Epidermal melanocyte (primary cell): Measurements from ENCODE around the gene SYT3.

ENCODE experiments used
- DNase-seq: peaks from one replicate; pipeline ENCODE4 v3.0.0; 2011; ENCODE audit warnings: low spot score; ENCODE audit not compliant: insufficient read length

The SYT3 gene

GRCh38 chr19:50661766-50662650 lies 22.3 kb upstream of the SYT3 start:
- no peak for DNase-seq

- no peak for DNase-seq
Measured at GRCh38 chr19:50661023-50661422, 21.3 kb upstream of the SYT3 start.

GRCh38 chr19:50660088-50660366 lies 20.3 kb upstream of the SYT3 start:
- no peak for DNase-seq

- DNase-seq, result no peak
Measured at GRCh38 chr19:50659318-50660087, 19.8 kb upstream of the SYT3 start.

- no peak for DNase-seq
Measured at GRCh38 chr19:50658441-50659317, 19.0 kb upstream of the SYT3 start.

GRCh38 chr19:50657712-50658440 lies 18.2 kb upstream of the SYT3 start:
- peak; percentile 59 for DNase-seq

- DNase-seq, result no peak
Measured at GRCh38 chr19:50657222-50657669, 17.6 kb upstream of the SYT3 start.

- no peak for DNase-seq
Measured at GRCh38 chr19:50654882-50655281, 15.2 kb upstream of the SYT3 start.

GRCh38 chr19:50652722-50653121 lies 13.0 kb upstream of the SYT3 start:
- DNase-seq, result no peak

- no peak for DNase-seq
Measured at GRCh38 chr19:50651174-50651573, 11.5 kb upstream of the SYT3 start.

- DNase-seq, result no peak
Measured at GRCh38 chr19:50649433-50650391, 10.0 kb upstream of the SYT3 start, which contains the start of gene C19orf81. C19orf81 (plus strand) TSS chr19:50649445; CDS start chr19:50649445, 0 bp downstream.

GRCh38 chr19:50648659-50649058 lies 9.0 kb upstream of the SYT3 start:
- no peak for DNase-seq

GRCh38 chr19:50647879-50648615 lies 8.4 kb upstream of the SYT3 start:
- DNase-seq, result no peak

- no peak for DNase-seq
Measured at GRCh38 chr19:50646074-50646807, 6.6 kb upstream of the SYT3 start.

GRCh38 chr19:50645107-50645506 lies 5.4 kb upstream of the SYT3 start:
- no peak for DNase-seq

- no peak for DNase-seq
Measured at GRCh38 chr19:50644315-50644915, 4.7 kb upstream of the SYT3 start.

GRCh38 chr19:50640368-50640767 lies 687 bp upstream of the SYT3 start:
- DNase-seq, result no peak

- DNase-seq, result no peak
Measured at GRCh38 chr19:50638600-50638999, 1.1 kb downstream of the SYT3 start.
